ENCODE results near the gene LYSMD2. TPM values are rescaled to one million over a fixed set of nuclear protein-coding genes. Genes with fewer than 3 reads are reported as not detected.

The LYSMD2 gene
- total and polyA plus RNA-seq, 5 donors from 2014 or later, result 13.0 to 44.1 (median 35.5) TPM

GRCh38 chr15:51726302-51727073 lies 11.0 kb downstream of the LYSMD2 start:
- Histone ChIP-seq H3K9me3 (ENCODE audit: control insufficient read depth in 2 of 2, low read length in 2 of 2) (no peaks in the 10 kb centered on the region), H3K36me3 (ENCODE audit: control insufficient read depth, insufficient read depth, low read length) (peaks cover 21% of the 10 kb centered on the region), H3K4me1 (ENCODE audit: control insufficient read depth, insufficient read depth, low read length, poor library complexity, severe bottlenecking) (peaks cover 14% of the 10 kb centered on the region), H3K4me3 (ENCODE audit: low read depth, low read length) (no peak overlapping the region), H3K27ac (ENCODE audit: insufficient read depth, low read length, poor library complexity, severe bottlenecking) (no peak overlapping the region), H3K27me3 (ENCODE audit: control insufficient read depth, insufficient read depth, low read length) (no peaks in the 10 kb centered on the region)
- Mint-ChIP-seq H3K27ac (peak overlapping the region; percentile 44 to 69 (median 59)), H3K4me3 (peak overlapping the region in 1 of 4 donors; percentile 40), H3K9me3 (no peaks in the 10 kb centered on the region), H3K27me3 (no peaks in the 10 kb centered on the region), H3K36me3 (peaks cover 21% of the 10 kb centered on the region), H3K4me1 (peaks cover 40 to 67% (median 51%) of the 10 kb centered on the region in 4 donors)
- peak; percentile 81 to 82 for ATAC-seq (ENCODE audit: low read depth in 2 of 2)
- DNase-seq, result no peak

- peak overlapping the region in 1 of 4 donors; percentile 46 for H3K4me3 Mint-ChIP-seq
- H3K36me3 ChIP-seq (ENCODE audit: control insufficient read depth, insufficient read depth, low read length), result peaks cover 34% of the 10 kb centered on the region
- peaks cover 34% of the 10 kb centered on the region for H3K36me3 Mint-ChIP-seq
- no peaks in the 10 kb centered on the region for H3K27me3 ChIP-seq (ENCODE audit: control insufficient read depth, insufficient read depth, low read length)
- H3K27me3 Mint-ChIP-seq, result no peaks in the 10 kb centered on the region
- no peaks in the 10 kb centered on the region for H3K4me1 ChIP-seq (ENCODE audit: control insufficient read depth, insufficient read depth, low read length, poor library complexity, severe bottlenecking)
- no peak overlapping the region for H3K4me3 ChIP-seq (ENCODE audit: low read depth, low read length)
- no peak for DNase-seq
- peaks cover 0 to 2% (median 0%) of the 10 kb centered on the region in 7 donors for H3K9me3 Mint-ChIP-seq
- peak overlapping the region in 1 of 3 donors; percentile 20 for H3K27ac Mint-ChIP-seq
- H3K4me1 Mint-ChIP-seq, result peaks cover 28 to 51% (median 36%) of the 10 kb centered on the region in 4 donors
- no peak overlapping the region for H3K27ac ChIP-seq (ENCODE audit: insufficient read depth, low read length, poor library complexity, severe bottlenecking)
- H3K9me3 ChIP-seq (ENCODE audit: control insufficient read depth in 2 of 2, low read length in 2 of 2), result no peaks in the 10 kb centered on the region
- no peak for ATAC-seq (ENCODE audit: low read depth in 2 of 2)
Observed at GRCh38 chr15:51724673-51725072, 12.8 kb downstream of the LYSMD2 start.

GRCh38 chr15:51724199-51724598 lies 13.3 kb downstream of the LYSMD2 start:
- Histone ChIP-seq H3K4me3 (ENCODE audit: low read depth, low read length) (no peak overlapping the region), H3K9me3 (ENCODE audit: control insufficient read depth in 2 of 2, low read length in 2 of 2) (no peaks in the 10 kb centered on the region), H3K27ac (ENCODE audit: insufficient read depth, low read length, poor library complexity, severe bottlenecking) (no peak overlapping the region), H3K27me3 (ENCODE audit: control insufficient read depth, insufficient read depth, low read length) (no peaks in the 10 kb centered on the region), H3K4me1 (ENCODE audit: control insufficient read depth, insufficient read depth, low read length, poor library complexity, severe bottlenecking) (no peaks in the 10 kb centered on the region), H3K36me3 (ENCODE audit: control insufficient read depth, insufficient read depth, low read length) (peaks cover 34% of the 10 kb centered on the region)
- no peak for ATAC-seq (ENCODE audit: low read depth in 2 of 2)
- DNase-seq, result no peak
- Mint-ChIP-seq H3K9me3 (peaks cover 0 to 2% (median 0%) of the 10 kb centered on the region in 7 donors), H3K27me3 (no peaks in the 10 kb centered on the region), H3K4me1 (peaks cover 28 to 48% (median 35%) of the 10 kb centered on the region in 4 donors), H3K36me3 (peaks cover 35% of the 10 kb centered on the region), H3K4me3 (no peak overlapping the region), H3K27ac (peak overlapping the region in 1 of 3 donors; percentile 20)

GRCh38 chr15:51721199-51721960 lies 16.1 kb downstream of the LYSMD2 start:
- H3K27ac ChIP-seq (ENCODE audit: insufficient read depth, low read length, poor library complexity, severe bottlenecking), result no peak overlapping the region
- Mint-ChIP-seq H3K27me3 (no peaks in the 10 kb centered on the region), H3K4me1 (peaks cover 16 to 26% (median 23%) of the 10 kb centered on the region in 4 donors), H3K36me3 (peaks cover 35% of the 10 kb centered on the region), H3K9me3 (peaks cover 0 to 2% (median 0%) of the 10 kb centered on the region in 7 donors), H3K4me3 (no peak overlapping the region), H3K27ac (peak overlapping the region in 1 of 3 donors; percentile 67)
- DNase-seq (no peak), ATAC-seq (ENCODE audit: low read depth in 2 of 2) (no peak)
- H3K4me3 ChIP-seq (ENCODE audit: low read depth, low read length), result no peak overlapping the region
- H3K36me3 ChIP-seq (ENCODE audit: control insufficient read depth, insufficient read depth, low read length), result peaks cover 28% of the 10 kb centered on the region
- H3K9me3 ChIP-seq (ENCODE audit: control insufficient read depth in 2 of 2, low read length in 2 of 2), result no peaks in the 10 kb centered on the region
- H3K27me3 ChIP-seq (ENCODE audit: control insufficient read depth, insufficient read depth, low read length), result no peaks in the 10 kb centered on the region
- H3K4me1 ChIP-seq (ENCODE audit: control insufficient read depth, insufficient read depth, low read length, poor library complexity, severe bottlenecking), result no peaks in the 10 kb centered on the region

- no peaks in the 10 kb centered on the region for H3K4me1 ChIP-seq (ENCODE audit: control insufficient read depth, insufficient read depth, low read length, poor library complexity, severe bottlenecking)
- H3K4me1 Mint-ChIP-seq, result peaks cover 12 to 17% (median 15%) of the 10 kb centered on the region in 4 donors
- no peak overlapping the region for H3K4me3 Mint-ChIP-seq
- H3K4me3 ChIP-seq (ENCODE audit: low read depth, low read length), result no peak overlapping the region
- H3K27ac Mint-ChIP-seq, result peak overlapping the region; percentile 63 to 88 (median 67)
- H3K27ac ChIP-seq (ENCODE audit: insufficient read depth, low read length, poor library complexity, severe bottlenecking), result no peak overlapping the region
- H3K9me3 ChIP-seq (ENCODE audit: control insufficient read depth in 2 of 2, low read length in 2 of 2), result no peaks in the 10 kb centered on the region
- peaks cover 28% of the 10 kb centered on the region for H3K36me3 ChIP-seq (ENCODE audit: control insufficient read depth, insufficient read depth, low read length)
- peaks cover 35% of the 10 kb centered on the region for H3K36me3 Mint-ChIP-seq
- DNase-seq (no peak), ATAC-seq (ENCODE audit: low read depth in 2 of 2) (no peak)
- peaks cover 0 to 2% (median 0%) of the 10 kb centered on the region in 7 donors for H3K9me3 Mint-ChIP-seq
- no peaks in the 10 kb centered on the region for H3K27me3 Mint-ChIP-seq
- H3K27me3 ChIP-seq (ENCODE audit: control insufficient read depth, insufficient read depth, low read length), result no peaks in the 10 kb centered on the region
Observed at GRCh38 chr15:51720201-51720995, 17.1 kb downstream of the LYSMD2 start.

- DNase-seq (no peak), ATAC-seq (ENCODE audit: low read depth in 2 of 2) (no peak)
- Histone ChIP-seq H3K36me3 (ENCODE audit: control insufficient read depth, insufficient read depth, low read length) (peaks cover 22% of the 10 kb centered on the region), H3K27ac (ENCODE audit: insufficient read depth, low read length, poor library complexity, severe bottlenecking) (no peak overlapping the region), H3K27me3 (ENCODE audit: control insufficient read depth, insufficient read depth, low read length) (no peaks in the 10 kb centered on the region), H3K4me1 (ENCODE audit: control insufficient read depth, insufficient read depth, low read length, poor library complexity, severe bottlenecking) (no peaks in the 10 kb centered on the region), H3K9me3 (ENCODE audit: control insufficient read depth in 2 of 2, low read length in 2 of 2) (no peaks in the 10 kb centered on the region), H3K4me3 (ENCODE audit: low read depth, low read length) (no peak overlapping the region)
- Mint-ChIP-seq H3K4me1 (peaks cover 0 to 9% (median 2%) of the 10 kb centered on the region in 4 donors), H3K4me3 (no peak overlapping the region), H3K27ac (peak overlapping the region in 1 of 3 donors; percentile 61), H3K9me3 (peaks cover 0 to 2% (median 0%) of the 10 kb centered on the region in 7 donors), H3K36me3 (peaks cover 24% of the 10 kb centered on the region), H3K27me3 (no peaks in the 10 kb centered on the region)
Observed at GRCh38 chr15:51718746-51719145, 18.7 kb downstream of the LYSMD2 start.

- no peak overlapping the region for H3K27ac ChIP-seq (ENCODE audit: insufficient read depth, low read length, poor library complexity, severe bottlenecking)
- peaks cover 0 to 9% (median 2%) of the 10 kb centered on the region in 4 donors for H3K4me1 Mint-ChIP-seq
- no peaks in the 10 kb centered on the region for H3K9me3 ChIP-seq (ENCODE audit: control insufficient read depth in 2 of 2, low read length in 2 of 2)
- peaks cover 0 to 2% (median 0%) of the 10 kb centered on the region in 7 donors for H3K9me3 Mint-ChIP-seq
- peak overlapping the region; percentile 54 to 61 (median 57) for H3K27ac Mint-ChIP-seq
- peaks cover 24% of the 10 kb centered on the region for H3K36me3 Mint-ChIP-seq
- no peak for DNase-seq
- H3K27me3 ChIP-seq (ENCODE audit: control insufficient read depth, insufficient read depth, low read length), result no peaks in the 10 kb centered on the region
- ATAC-seq (ENCODE audit: low read depth in 2 of 2), result no peak
- H3K4me1 ChIP-seq (ENCODE audit: control insufficient read depth, insufficient read depth, low read length, poor library complexity, severe bottlenecking), result no peaks in the 10 kb centered on the region
- H3K36me3 ChIP-seq (ENCODE audit: control insufficient read depth, insufficient read depth, low read length), result peaks cover 20% of the 10 kb centered on the region
- no peak overlapping the region for H3K4me3 ChIP-seq (ENCODE audit: low read depth, low read length)
- no peaks in the 10 kb centered on the region for H3K27me3 Mint-ChIP-seq
- H3K4me3 Mint-ChIP-seq, result no peak overlapping the region
Observed at GRCh38 chr15:51718219-51718618, 19.2 kb downstream of the LYSMD2 start.
